ENCODE results near the gene DNMBP.
A peak's percentile ranks its signal among the peaks of the same experiment; 100 is the strongest.

GRCh38 chr10:100009283-100009792, 409 bp downstream of the DNMBP start:
- TF ChIP-seq CTCF (conservative IDR thresholded peaks at IDR 0.05) = no peak
- peak; percentile 52 for TF ChIP-seq ZFX (IDR thresholded peaks at IDR 0.05)
